Measurements from ENCODE around the gene ALG11.

Gene ALG11

GRCh38 chr13:51996641-51997040, 15.6 kb upstream of the ALG11 start:
- in situ Hi-C loops (cut with MboI; ENCODE audit: low sequenced_read_pairs) = no loop called here

- in situ Hi-C loops (cut with MboI; ENCODE audit: low sequenced_read_pairs) = no loop called here
Measured at GRCh38 chr13:51997186-51997585, 15.0 kb upstream of the ALG11 start.

- in situ Hi-C loops (cut with MboI; ENCODE audit: low sequenced_read_pairs) = no loop called here
Measured at GRCh38 chr13:51997641-51998330, 14.4 kb upstream of the ALG11 start.

GRCh38 chr13:51998723-51999509, 13.3 kb upstream of the ALG11 start:
- in situ Hi-C loops (cut with MboI; ENCODE audit: low sequenced_read_pairs) = no loop called here

- in situ Hi-C loops (cut with MboI; ENCODE audit: low sequenced_read_pairs) = no loop called here
Measured at GRCh38 chr13:51999510-51999911, 12.7 kb upstream of the ALG11 start.

GRCh38 chr13:51999921-52000320, 12.3 kb upstream of the ALG11 start:
- in situ Hi-C loops (cut with MboI; ENCODE audit: low sequenced_read_pairs) = loop anchor here (10.0 kb wide), 1 partner anchor 125 kb away; the partner anchor contains the start of gene NEK5

GRCh38 chr13:52001120-52001731, 11.0 kb upstream of the ALG11 start:
- in situ Hi-C loops (cut with MboI; ENCODE audit: low sequenced_read_pairs) = loop anchor here (10.0 kb wide), 1 partner anchor 124 kb away; the partner anchor contains the start of gene NEK5

- in situ Hi-C loops (cut with MboI; ENCODE audit: low sequenced_read_pairs) = loop anchor here (10.0 kb wide), 1 partner anchor 122 kb away; the partner anchor contains the start of gene NEK5
Measured at GRCh38 chr13:52002361-52002760, 9.8 kb upstream of the ALG11 start.

GRCh38 chr13:52003541-52003940, 8.7 kb upstream of the ALG11 start:
- in situ Hi-C loops (cut with MboI; ENCODE audit: low sequenced_read_pairs) = loop anchor here (10.0 kb wide), 1 partner anchor 121 kb away; the partner anchor contains the start of gene NEK5

GRCh38 chr13:52004511-52005170, 7.6 kb upstream of the ALG11 start:
- in situ Hi-C loops (cut with MboI; ENCODE audit: low sequenced_read_pairs) = loop anchor here (10.0 kb wide), 1 partner anchor 120 kb away; the partner anchor contains the start of gene NEK5

GRCh38 chr13:52005841-52006522, 6.2 kb upstream of the ALG11 start:
- in situ Hi-C loops (cut with MboI; ENCODE audit: low sequenced_read_pairs) = loop anchor here (10.0 kb wide), 1 partner anchor 119 kb away; the partner anchor contains the start of gene NEK5

GRCh38 chr13:52006523-52007245, 5.5 kb upstream of the ALG11 start:
- in situ Hi-C loops (cut with MboI; ENCODE audit: low sequenced_read_pairs) = loop anchor here (10.0 kb wide), 1 partner anchor 118 kb away; the partner anchor contains the start of gene NEK5

GRCh38 chr13:52009946-52010345, 2.3 kb upstream of the ALG11 start:
- in situ Hi-C loops (cut with MboI; ENCODE audit: low sequenced_read_pairs) = loop anchor here (10.0 kb wide), 1 partner anchor 115 kb away; the partner anchor contains the start of gene NEK5

- in situ Hi-C loops (cut with MboI; ENCODE audit: low sequenced_read_pairs) = no loop called here
Measured at GRCh38 chr13:52010890-52011631, 1.1 kb upstream of the ALG11 start, which contains the start of gene ATP7B. Gene ATP7B (minus strand): TSS chr13:52011450. CDS start chr13:52011337, 113 bp downstream.

GRCh38 chr13:52012512-52012836, 276 bp downstream of the ALG11 start:
- in situ Hi-C loops (cut with MboI; ENCODE audit: low sequenced_read_pairs) = no loop called here

- in situ Hi-C loops (cut with MboI; ENCODE audit: low sequenced_read_pairs) = no loop called here
Measured at GRCh38 chr13:52016296-52016695, 4.1 kb downstream of the ALG11 start.

- in situ Hi-C loops (cut with MboI; ENCODE audit: low sequenced_read_pairs) = no loop called here
Measured at GRCh38 chr13:52020191-52020590, 8.0 kb downstream of the ALG11 start.

- in situ Hi-C loops (cut with MboI; ENCODE audit: low sequenced_read_pairs) = no loop called here
Measured at GRCh38 chr13:52022356-52022755, 10.2 kb downstream of the ALG11 start.

- in situ Hi-C loops (cut with MboI; ENCODE audit: low sequenced_read_pairs) = no loop called here
Measured at GRCh38 chr13:52024481-52024880, 12.3 kb downstream of the ALG11 start, which contains the start of gene UTP14C. Gene UTP14C (plus strand): TSS chr13:52024691. CDS start chr13:52028805, 4,114 bp downstream.

All from HL-60/S4 (cell line).